ENCODE data around the gene AGFG2. TPM values are rescaled to one million over a fixed set of nuclear protein-coding genes. Genes with fewer than 3 reads are reported as not detected.
"Not testable (repeated sequence)": the region's sequence is repeated elsewhere in the genome, so short reads cannot be mapped to it uniquely, and the experiment has no call there.

AGFG2 gene
- total RNA-seq, 1 experiment from 2014 or later, result 6.7 TPM

DNA sequence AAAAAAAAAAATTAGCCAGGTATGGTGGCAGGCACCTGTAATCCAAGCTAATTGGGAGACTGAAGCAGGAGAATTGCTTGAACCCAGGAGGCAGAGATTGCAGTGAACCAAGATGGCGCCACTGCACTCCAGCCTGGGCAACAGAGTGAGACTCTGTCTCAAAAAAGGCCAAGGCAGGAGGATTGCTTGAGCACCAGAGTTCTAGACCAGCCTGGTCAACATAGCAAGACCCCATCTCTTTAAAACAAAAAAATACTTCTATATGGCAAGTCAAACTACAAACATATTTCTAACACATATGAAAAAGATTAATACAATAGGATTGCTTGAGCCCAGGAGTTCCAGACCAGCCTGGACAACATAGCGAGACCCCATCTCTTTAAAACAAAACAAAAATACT is 38.3 kb upstream of the AGFG2 start:
- H3K4me3 ChIP-seq (ENCODE audit: low read length); H3K36me3 ChIP-seq (ENCODE audit: insufficient read depth, low read length); H3K4me1 ChIP-seq (ENCODE audit: low read length); H3K27me3 ChIP-seq (ENCODE audit: low read length); H3K9ac ChIP-seq (ENCODE audit: low read length); H3K9me3 ChIP-seq (ENCODE audit: low read length); H3K4me2 ChIP-seq (ENCODE audit: low read depth, low read length, poor library complexity, severe bottlenecking); H2AFZ ChIP-seq (ENCODE audit: low read length); H3K27ac ChIP-seq (ENCODE audit: low read length); DNase-seq; H3K79me2 ChIP-seq (ENCODE audit: low read length); H3K9me2 ChIP-seq (replicated peaks; ENCODE audit: insufficient read depth, low read length); H4K20me1 ChIP-seq (ENCODE audit: insufficient read depth, low read depth, low read length): not testable (repeated sequence)

DNA sequence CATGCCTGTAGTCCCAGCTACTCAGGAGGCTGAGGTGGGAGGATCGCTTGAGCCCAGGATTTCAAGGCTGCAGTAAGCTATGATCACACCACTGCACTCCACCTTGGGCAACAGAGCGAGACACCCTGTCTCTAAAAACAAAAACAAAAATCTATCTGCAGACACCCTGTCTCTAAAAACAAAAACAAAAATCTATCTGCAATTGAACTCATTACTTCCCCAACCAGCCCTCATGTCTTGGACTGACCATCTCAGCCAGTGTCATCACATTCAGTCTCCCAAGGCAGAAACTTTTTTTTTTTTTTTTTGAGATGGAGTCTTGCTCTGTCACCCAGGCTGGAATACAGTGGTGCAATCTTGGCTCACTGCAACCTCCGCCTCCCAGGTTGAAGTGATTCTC is 35.0 kb upstream of the AGFG2 start:
- not testable (repeated sequence) for H3K79me2 ChIP-seq (ENCODE audit: low read length); H4K20me1 ChIP-seq (ENCODE audit: insufficient read depth, low read depth, low read length); H3K4me3 ChIP-seq (ENCODE audit: low read length); H3K36me3 ChIP-seq (ENCODE audit: insufficient read depth, low read length); H3K27me3 ChIP-seq (ENCODE audit: low read length); H3K9me3 ChIP-seq (ENCODE audit: low read length); H3K9ac ChIP-seq (ENCODE audit: low read length); H2AFZ ChIP-seq (ENCODE audit: low read length); DNase-seq; H3K4me1 ChIP-seq (ENCODE audit: low read length); H3K4me2 ChIP-seq (ENCODE audit: low read depth, low read length, poor library complexity, severe bottlenecking); H3K27ac ChIP-seq (ENCODE audit: low read length); H3K9me2 ChIP-seq (replicated peaks; ENCODE audit: insufficient read depth, low read length)

DNA sequence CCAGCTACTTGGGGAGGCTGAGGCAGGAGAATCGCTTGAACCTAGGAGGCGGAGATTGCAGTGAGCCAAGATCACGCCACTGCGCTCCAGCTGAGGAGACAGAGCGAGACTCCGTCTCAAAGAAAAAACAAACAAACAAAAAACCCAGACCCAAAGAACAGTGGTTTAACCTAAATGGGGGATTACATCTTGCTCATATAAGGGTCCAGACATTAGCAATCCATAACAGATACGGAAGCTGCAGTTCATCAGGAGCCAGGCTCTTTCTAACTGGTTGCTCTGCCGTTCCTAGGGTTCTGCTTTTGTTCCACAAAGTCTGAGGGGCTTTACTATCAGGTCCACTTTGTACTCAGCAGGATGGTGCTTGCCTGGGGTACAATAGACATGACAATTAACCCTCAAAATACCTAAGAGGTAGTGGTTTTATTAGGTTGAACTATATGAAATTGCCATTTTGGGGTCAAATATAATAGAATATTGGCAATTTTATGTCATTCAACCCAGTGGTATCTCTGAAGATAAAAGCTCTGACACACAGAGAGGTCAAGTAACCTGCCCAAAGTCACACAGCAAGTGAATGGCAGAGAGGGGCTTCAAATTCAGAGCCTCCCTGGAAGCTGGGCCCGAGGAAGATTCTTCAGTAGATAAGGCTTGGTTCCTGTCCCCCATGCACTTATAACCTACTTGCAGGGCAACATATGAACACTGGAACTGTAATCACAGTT is 34.0 kb upstream of the AGFG2 start:
- Histone ChIP-seq H3K27ac (ENCODE audit: low read length) (no peak overlapping the region), H3K9me2 (replicated peaks; ENCODE audit: insufficient read depth, low read length) (no peaks in the 10 kb centered on the region), H3K79me2 (ENCODE audit: low read length) (no peaks in the 10 kb centered on the region), H3K36me3 (ENCODE audit: insufficient read depth, low read length) (no peaks in the 10 kb centered on the region), H3K9me3 (ENCODE audit: low read length) (no peaks in the 10 kb centered on the region), H2AFZ (ENCODE audit: low read length) (no peak overlapping the region), H3K4me1 (ENCODE audit: low read length) (no peaks in the 10 kb centered on the region), H3K9ac (ENCODE audit: low read length) (no peak overlapping the region), H3K27me3 (ENCODE audit: low read length) (no peaks in the 10 kb centered on the region), H3K4me2 (ENCODE audit: low read depth, low read length, poor library complexity, severe bottlenecking) (no peak overlapping the region), H3K4me3 (ENCODE audit: low read length) (no peak overlapping the region), H4K20me1 (ENCODE audit: insufficient read depth, low read depth, low read length) (no peaks in the 10 kb centered on the region)
- DNase-seq, result no peak

DNA sequence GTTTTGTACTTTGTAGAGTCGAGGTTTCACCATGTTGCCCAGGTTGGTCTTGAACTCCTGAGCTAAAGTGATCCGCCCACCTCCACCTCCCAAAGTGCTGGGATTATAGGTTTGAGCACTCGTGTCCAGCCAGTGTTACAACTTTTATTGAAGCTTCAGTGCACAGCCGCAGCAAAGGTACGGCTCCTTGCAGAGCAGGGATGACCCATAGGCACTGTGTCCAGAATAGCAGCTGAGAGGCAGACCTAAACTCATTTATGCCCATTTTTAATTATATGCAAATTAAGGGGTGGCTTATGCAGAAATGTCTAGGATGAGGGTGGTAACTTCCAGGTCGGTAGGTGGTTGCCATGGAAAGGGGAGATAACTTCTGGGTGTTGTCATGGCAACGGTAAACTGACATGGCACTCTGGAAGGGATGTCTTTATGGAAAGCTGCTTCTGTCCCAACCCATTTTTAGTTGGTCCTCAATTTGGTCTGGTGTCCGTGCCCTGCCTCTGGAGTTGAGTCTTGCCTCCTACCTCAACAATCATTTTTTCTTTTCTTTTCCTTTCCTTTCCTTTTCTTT is 32.6 kb upstream of the AGFG2 start:
- H3K36me3 ChIP-seq (ENCODE audit: insufficient read depth, low read length), result no peaks in the 10 kb centered on the region
- H3K27me3 ChIP-seq (ENCODE audit: low read length), result no peaks in the 10 kb centered on the region
- no peak overlapping the region for H3K4me2 ChIP-seq (ENCODE audit: low read depth, low read length, poor library complexity, severe bottlenecking)
- no peak overlapping the region for H3K27ac ChIP-seq (ENCODE audit: low read length)
- H3K9me2 ChIP-seq (replicated peaks; ENCODE audit: insufficient read depth, low read length), result no peaks in the 10 kb centered on the region
- H2AFZ ChIP-seq (ENCODE audit: low read length), result no peak overlapping the region
- DNase-seq, result peak; percentile 49
- H4K20me1 ChIP-seq (ENCODE audit: insufficient read depth, low read depth, low read length), result no peaks in the 10 kb centered on the region
- no peaks in the 10 kb centered on the region for H3K9me3 ChIP-seq (ENCODE audit: low read length)
- H3K4me1 ChIP-seq (ENCODE audit: low read length), result no peaks in the 10 kb centered on the region
- H3K79me2 ChIP-seq (ENCODE audit: low read length), result no peaks in the 10 kb centered on the region
- H3K9ac ChIP-seq (ENCODE audit: low read length), result no peak overlapping the region
- H3K4me3 ChIP-seq (ENCODE audit: low read length), result no peak overlapping the region

DNA sequence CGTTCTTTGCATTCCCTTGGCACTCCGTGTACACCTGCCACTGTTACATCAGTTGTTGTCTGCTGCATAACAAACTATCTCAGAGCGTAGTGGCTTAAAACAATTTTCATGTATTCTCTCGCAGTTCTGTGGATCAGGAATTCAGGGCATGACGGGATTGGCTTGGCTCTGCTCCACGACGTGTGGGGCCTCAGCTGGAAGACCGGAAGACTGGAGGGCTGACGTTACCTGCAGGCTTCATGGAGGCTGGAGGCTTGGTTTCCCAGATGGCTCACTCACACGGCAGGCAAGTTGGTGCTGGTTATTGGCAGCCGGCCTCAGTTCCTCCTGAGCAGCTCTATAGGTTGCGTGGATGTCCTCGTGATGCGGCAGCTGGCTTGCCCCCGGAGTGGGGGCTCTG is 29.8 kb upstream of the AGFG2 start:
- H2AFZ ChIP-seq (ENCODE audit: low read length), result no peak overlapping the region
- DNase-seq, result no peak
- H4K20me1 ChIP-seq (ENCODE audit: insufficient read depth, low read depth, low read length), result no peaks in the 10 kb centered on the region
- no peaks in the 10 kb centered on the region for H3K27me3 ChIP-seq (ENCODE audit: low read length)
- no peaks in the 10 kb centered on the region for H3K36me3 ChIP-seq (ENCODE audit: insufficient read depth, low read length)
- H3K27ac ChIP-seq (ENCODE audit: low read length), result no peak overlapping the region
- no peaks in the 10 kb centered on the region for H3K9me2 ChIP-seq (replicated peaks; ENCODE audit: insufficient read depth, low read length)
- H3K9me3 ChIP-seq (ENCODE audit: low read length), result no peaks in the 10 kb centered on the region
- H3K4me1 ChIP-seq (ENCODE audit: low read length), result no peaks in the 10 kb centered on the region
- no peak overlapping the region for H3K9ac ChIP-seq (ENCODE audit: low read length)
- no peak overlapping the region for H3K4me2 ChIP-seq (ENCODE audit: low read depth, low read length, poor library complexity, severe bottlenecking)
- no peaks in the 10 kb centered on the region for H3K79me2 ChIP-seq (ENCODE audit: low read length)
- no peak overlapping the region for H3K4me3 ChIP-seq (ENCODE audit: low read length)

DNA sequence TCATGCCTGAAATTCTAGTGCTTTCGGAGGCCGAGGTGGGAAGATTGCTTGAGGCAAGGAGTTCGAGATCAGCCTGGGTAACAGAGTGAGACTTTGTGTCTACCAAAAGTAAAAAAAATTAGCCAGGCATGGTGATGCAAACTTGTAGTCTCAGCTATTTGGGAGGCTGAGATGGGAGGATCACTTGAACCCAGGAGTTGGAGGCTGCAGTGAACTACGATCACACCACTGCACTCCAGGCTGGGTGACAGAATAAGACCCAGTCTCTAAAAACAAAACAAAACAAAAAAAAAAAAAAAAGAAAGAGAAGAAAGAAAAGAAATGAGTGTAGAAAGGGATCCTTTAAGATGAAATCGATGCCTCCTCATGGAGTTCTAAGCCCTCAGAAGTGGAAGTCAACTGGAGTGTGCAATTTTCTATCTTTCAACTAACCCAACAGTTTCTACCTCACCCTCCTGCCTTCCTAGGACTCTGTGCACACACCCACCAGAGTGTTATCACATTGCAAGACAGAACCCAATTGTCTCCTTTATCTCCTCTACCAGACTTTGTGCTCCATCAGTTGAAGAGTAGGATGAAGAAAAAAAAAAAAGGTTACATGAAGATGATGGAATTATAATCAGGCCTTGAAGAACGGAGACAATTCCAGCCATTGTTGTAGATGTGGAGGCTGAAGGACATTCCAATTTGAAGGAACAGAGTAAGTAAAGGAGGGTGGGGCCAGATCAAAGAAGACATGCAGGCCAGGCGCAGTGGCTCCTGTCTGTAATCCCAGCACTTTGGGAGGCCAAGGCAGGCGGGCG is 28.4 kb upstream of the AGFG2 start:
- DNase-seq, result no peak
- no peaks in the 10 kb centered on the region for H4K20me1 ChIP-seq (ENCODE audit: insufficient read depth, low read depth, low read length)
- no peaks in the 10 kb centered on the region for H3K9me3 ChIP-seq (ENCODE audit: low read length)
- H2AFZ ChIP-seq (ENCODE audit: low read length), result no peak overlapping the region
- H3K27ac ChIP-seq (ENCODE audit: low read length), result no peak overlapping the region
- H3K27me3 ChIP-seq (ENCODE audit: low read length), result no peaks in the 10 kb centered on the region
- H3K9me2 ChIP-seq (replicated peaks; ENCODE audit: insufficient read depth, low read length), result no peaks in the 10 kb centered on the region
- H3K4me2 ChIP-seq (ENCODE audit: low read depth, low read length, poor library complexity, severe bottlenecking), result no peak overlapping the region
- H3K4me1 ChIP-seq (ENCODE audit: low read length), result no peaks in the 10 kb centered on the region; the same call in 1 of the 2 replicates
- no peak overlapping the region for H3K9ac ChIP-seq (ENCODE audit: low read length)
- H3K4me3 ChIP-seq (ENCODE audit: low read length), result no peak overlapping the region
- no peaks in the 10 kb centered on the region for H3K36me3 ChIP-seq (ENCODE audit: insufficient read depth, low read length)
- H3K79me2 ChIP-seq (ENCODE audit: low read length), result no peaks in the 10 kb centered on the region

DNA sequence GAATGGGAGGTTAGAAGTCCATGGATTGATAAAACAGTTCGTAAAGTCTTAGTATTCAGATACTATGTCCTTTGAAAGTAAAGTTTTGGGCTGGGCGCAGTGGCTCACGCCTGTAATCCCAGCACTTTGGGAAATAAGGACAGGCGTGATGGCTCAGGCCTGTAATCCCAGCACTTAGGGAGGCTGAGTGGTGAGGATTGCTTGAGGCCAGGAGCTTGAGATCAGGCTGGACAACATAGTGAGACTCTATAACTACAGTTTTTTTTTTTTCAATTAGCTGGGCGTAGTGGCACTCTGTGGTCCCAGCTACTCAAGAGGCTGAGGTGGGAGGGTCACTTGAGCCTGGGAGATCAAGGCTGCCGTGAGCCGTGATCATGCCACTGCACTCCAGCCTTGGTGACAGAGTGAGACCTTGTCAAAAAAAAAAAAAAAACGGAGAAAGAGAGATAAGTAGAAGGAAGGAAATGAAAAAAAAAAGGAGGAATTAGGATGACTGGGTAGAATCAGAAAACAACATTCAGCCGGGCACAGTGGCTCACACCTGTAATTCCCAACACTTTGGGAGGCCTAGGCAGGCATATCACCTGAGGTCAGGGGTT is 25.7 kb upstream of the AGFG2 start:
- H2AFZ ChIP-seq (ENCODE audit: low read length), result no peak overlapping the region
- no peak overlapping the region for H3K9ac ChIP-seq (ENCODE audit: low read length)
- no peaks in the 10 kb centered on the region for H3K9me3 ChIP-seq (ENCODE audit: low read length)
- no peaks in the 10 kb centered on the region for H3K36me3 ChIP-seq (ENCODE audit: insufficient read depth, low read length)
- H4K20me1 ChIP-seq (ENCODE audit: insufficient read depth, low read depth, low read length), result no peaks in the 10 kb centered on the region
- H3K9me2 ChIP-seq (replicated peaks; ENCODE audit: insufficient read depth, low read length), result no peaks in the 10 kb centered on the region
- no peaks in the 10 kb centered on the region for H3K27me3 ChIP-seq (ENCODE audit: low read length)
- no peak overlapping the region for H3K4me3 ChIP-seq (ENCODE audit: low read length)
- no peaks in the 10 kb centered on the region for H3K79me2 ChIP-seq (ENCODE audit: low read length)
- H3K4me2 ChIP-seq (ENCODE audit: low read depth, low read length, poor library complexity, severe bottlenecking), result no peak overlapping the region
- DNase-seq, result no peak
- peaks cover 11% of the 10 kb centered on the region for H3K4me1 ChIP-seq (ENCODE audit: low read length)
- no peak overlapping the region for H3K27ac ChIP-seq (ENCODE audit: low read length)

DNA sequence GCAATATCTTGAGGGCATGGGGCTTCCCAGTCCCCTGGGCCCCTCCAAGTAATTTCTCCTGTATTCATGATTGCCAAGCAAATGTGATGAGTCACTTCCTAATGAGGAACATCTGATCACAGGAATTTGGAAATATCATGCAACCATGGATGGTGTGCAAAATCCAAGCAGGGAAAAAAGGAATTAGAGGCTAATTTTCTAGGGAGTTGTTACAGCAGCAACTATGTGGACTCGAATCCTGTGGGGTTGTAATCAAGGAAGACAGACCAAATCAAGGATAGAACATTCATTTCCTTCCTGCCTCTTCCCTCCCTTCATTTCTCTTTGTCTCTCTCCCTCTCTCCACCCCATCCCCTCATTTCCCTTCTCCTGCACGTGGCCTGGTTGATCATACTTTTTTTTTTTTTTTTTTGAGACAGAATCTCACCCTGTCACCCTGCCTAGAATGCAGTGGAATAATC is 23.9 kb upstream of the AGFG2 start:
- no peak overlapping the region for H2AFZ ChIP-seq (ENCODE audit: low read length)

More for the DNA sequence above, 23.9 kb upstream of the AGFG2 start:
- Histone ChIP-seq H3K36me3 (ENCODE audit: insufficient read depth, low read length) (no peaks in the 10 kb centered on the region), H3K27me3 (ENCODE audit: low read length) (no peaks in the 10 kb centered on the region), H3K9ac (ENCODE audit: low read length) (no peak overlapping the region), H3K79me2 (ENCODE audit: low read length) (no peaks in the 10 kb centered on the region), H3K4me3 (ENCODE audit: low read length) (no peak overlapping the region), H3K4me1 (ENCODE audit: low read length) (peaks cover 11% of the 10 kb centered on the region), H3K4me2 (ENCODE audit: low read depth, low read length, poor library complexity, severe bottlenecking) (no peak overlapping the region), H4K20me1 (ENCODE audit: insufficient read depth, low read depth, low read length) (no peaks in the 10 kb centered on the region), H3K9me2 (replicated peaks; ENCODE audit: insufficient read depth, low read length) (no peaks in the 10 kb centered on the region), H3K27ac (ENCODE audit: low read length) (no peak overlapping the region), H3K9me3 (ENCODE audit: low read length) (no peaks in the 10 kb centered on the region)
- DNase-seq, result no peak

Measured in Karpas-422 (cell line).